Measurements from ENCODE around the gene PHACTR3.

The PHACTR3 gene

GRCh38 chr20:59891581-59891980 is 287.2 kb downstream of the PHACTR3 start:
- FAIRE-seq: no peak

- FAIRE-seq: peak; percentile 51
Observed at GRCh38 chr20:59895908-59896307, 291.6 kb downstream of the PHACTR3 start.

Measured in islet of Langerhans (tissue), 1 donor.